ENCODE results near the gene MTUS2.

- no peak for TF ChIP-seq EZH2 (IDR thresholded peaks at IDR 0.05; ENCODE audit: borderline replicate concordance, low read depth, low read length, severe bottlenecking)
- TF ChIP-seq, protein P1, sequence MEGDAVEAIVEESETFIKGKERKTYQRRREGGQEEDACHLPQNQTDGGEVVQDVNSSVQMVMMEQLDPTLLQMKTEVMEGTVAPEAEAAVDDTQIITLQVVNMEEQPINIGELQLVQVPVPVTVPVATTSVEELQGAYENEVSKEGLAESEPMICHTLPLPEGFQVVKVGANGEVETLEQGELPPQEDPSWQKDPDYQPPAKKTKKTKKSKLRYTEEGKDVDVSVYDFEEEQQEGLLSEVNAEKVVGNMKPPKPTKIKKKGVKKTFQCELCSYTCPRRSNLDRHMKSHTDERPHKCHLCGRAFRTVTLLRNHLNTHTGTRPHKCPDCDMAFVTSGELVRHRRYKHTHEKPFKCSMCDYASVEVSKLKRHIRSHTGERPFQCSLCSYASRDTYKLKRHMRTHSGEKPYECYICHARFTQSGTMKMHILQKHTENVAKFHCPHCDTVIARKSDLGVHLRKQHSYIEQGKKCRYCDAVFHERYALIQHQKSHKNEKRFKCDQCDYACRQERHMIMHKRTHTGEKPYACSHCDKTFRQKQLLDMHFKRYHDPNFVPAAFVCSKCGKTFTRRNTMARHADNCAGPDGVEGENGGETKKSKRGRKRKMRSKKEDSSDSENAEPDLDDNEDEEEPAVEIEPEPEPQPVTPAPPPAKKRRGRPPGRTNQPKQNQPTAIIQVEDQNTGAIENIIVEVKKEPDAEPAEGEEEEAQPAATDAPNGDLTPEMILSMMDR (IDR thresholded peaks at IDR 0.05; ENCODE audit: borderline replicate concordance, extremely low read depth, low read length, poor library complexity, severe bottlenecking): no peak
Observed at GRCh38 chr13:28981530-28981929, 161.4 kb downstream of the MTUS2 start.

All from DND-41 (cell line).